Activated T-cell treated with anti-CD3 and anti-CD28 coated beads for 24 hours (primary cell): ENCODE results near the gene PKIG.
"Not testable (repeated sequence)": the region's sequence is repeated elsewhere in the genome, so short reads cannot be mapped to it uniquely, and the experiment has no call there.

Experiments used
- DNase-seq: peaks from one replicate; pipeline ENCODE4 v3.0.0-alpha.2; 2020; ENCODE audit warnings: low read depth

The PKIG gene

GRCh38 chr20:44582311-44583025 lies at the start of gene PKIG:
Gene PKIG, plus strand, starts transcription at chr20:44582579. Its CDS starts 31,978 bp downstream, at chr20:44614557.
- no peak for DNase-seq

- no peak for DNase-seq
Observed at GRCh38 chr20:44532981-44533331, 49.4 kb upstream of the PKIG start.

GRCh38 chr20:44533928-44534327 lies 48.5 kb upstream of the PKIG start:
- DNase-seq, result no peak

- DNase-seq, result no peak
Observed at GRCh38 chr20:44536175-44536574, 46.2 kb upstream of the PKIG start.

- DNase-seq, result no peak
Observed at GRCh38 chr20:44537993-44538392, 44.4 kb upstream of the PKIG start.

GRCh38 chr20:44540834-44541233 lies 41.5 kb upstream of the PKIG start:
- no peak for DNase-seq

GRCh38 chr20:44541992-44542391 lies 40.4 kb upstream of the PKIG start:
- DNase-seq, result no peak

GRCh38 chr20:44542890-44543289 lies 39.5 kb upstream of the PKIG start:
- DNase-seq, result no peak

- DNase-seq, result no peak
Observed at GRCh38 chr20:44543358-44543757, 39.0 kb upstream of the PKIG start.

GRCh38 chr20:44544263-44544662 lies 38.1 kb upstream of the PKIG start:
- DNase-seq, result no peak

- DNase-seq, result no peak
Observed at GRCh38 chr20:44547419-44547818, 35.0 kb upstream of the PKIG start.

- no peak for DNase-seq
Observed at GRCh38 chr20:44549123-44549522, 33.3 kb upstream of the PKIG start.

GRCh38 chr20:44552050-44552449 lies 30.3 kb upstream of the PKIG start:
- DNase-seq, result no peak

GRCh38 chr20:44552568-44552949 lies 29.8 kb upstream of the PKIG start:
- no peak for DNase-seq

- DNase-seq, result no peak
Observed at GRCh38 chr20:44552950-44553908, 29.1 kb upstream of the PKIG start.

GRCh38 chr20:44559302-44559701 lies 23.1 kb upstream of the PKIG start:
- no peak for DNase-seq

GRCh38 chr20:44560229-44560628 lies 22.1 kb upstream of the PKIG start:
- DNase-seq, result no peak

- DNase-seq, result not testable (repeated sequence)
Observed at GRCh38 chr20:44560818-44561217, 21.6 kb upstream of the PKIG start.

GRCh38 chr20:44561876-44562275 lies 20.5 kb upstream of the PKIG start:
- DNase-seq, result no peak

- DNase-seq, result no peak
Observed at GRCh38 chr20:44566018-44566417, 16.4 kb upstream of the PKIG start.

- DNase-seq, result no peak
Observed at GRCh38 chr20:44566811-44567210, 15.6 kb upstream of the PKIG start.

- no peak for DNase-seq
Observed at GRCh38 chr20:44570367-44570766, 12.0 kb upstream of the PKIG start.

GRCh38 chr20:44571362-44571988 lies 10.9 kb upstream of the PKIG start:
- DNase-seq, result no peak
